Mesendoderm (in vitro differentiated cells): ENCODE results near the gene GNG2.

Source experiments
- DNase-seq: peaks from one replicate; pipeline ENCODE4 v3.0.0; 2013
- H2AK5ac ChIP-seq: 2 replicates; pipeline ENCODE4 v1.6.1; 2013; ENCODE audit warnings: low read length, inconsistent platforms
- H2BK120ac ChIP-seq: 2 replicates; pipeline ENCODE4 v1.6.1; 2013; ENCODE audit warnings: low read depth, mild to moderate bottlenecking, low read length, moderate library complexity, mixed read lengths
- H2BK15ac ChIP-seq: replicated peaks from 2 replicates; pipeline ENCODE4 v1.6.1; 2013; ENCODE audit warnings: low read depth, mild to moderate bottlenecking, moderate library complexity
- H2BK5ac ChIP-seq: 2 replicates; pipeline ENCODE4 v1.6.1; 2013; ENCODE audit warnings: low read length, inconsistent platforms
- H3K18ac ChIP-seq: 2 replicates; pipeline ENCODE4 v1.6.1; 2013; ENCODE audit warnings: mild to moderate bottlenecking, low read length, mixed read lengths
- H3K23ac ChIP-seq: one replicate; pipeline ENCODE4 v1.6.1; 2013; ENCODE audit warnings: low read length
- H3K27ac ChIP-seq: 2 replicates; pipeline ENCODE4 v1.5.1; 2013; ENCODE audit warnings: low read depth, mild to moderate bottlenecking, inconsistent platforms, low read length, moderate library complexity
- H3K27me3 ChIP-seq: 2 replicates; pipeline ENCODE4 v1.6.1; 2013; ENCODE audit warnings: low read length, control low read depth, mild to moderate bottlenecking, inconsistent platforms; ENCODE audit not compliant: insufficient read depth, poor library complexity
- H3K36me3 ChIP-seq: 2 replicates; pipeline ENCODE4 v1.6.1; 2013; ENCODE audit warnings: low read length, inconsistent platforms; ENCODE audit not compliant: control insufficient read depth, insufficient read depth
- H3K4ac ChIP-seq: one replicate; pipeline ENCODE4 v1.6.1; 2013; ENCODE audit warnings: low read depth, mild to moderate bottlenecking, low read length, moderate library complexity
- H3K4me1 ChIP-seq: 2 replicates; pipeline ENCODE4 v1.6.1; 2013; ENCODE audit warnings: low read depth, low read length, inconsistent platforms; ENCODE audit not compliant: control insufficient read depth
- H3K4me2 ChIP-seq: 2 replicates; pipeline ENCODE4 v1.6.1; 2013; ENCODE audit warnings: low read length
- H3K4me3 ChIP-seq: 2 replicates; pipeline ENCODE4 v1.5.1; 2013; ENCODE audit warnings: mild to moderate bottlenecking, low read length
- H3K56ac ChIP-seq: one replicate; pipeline ENCODE4 v1.6.1; 2013; ENCODE audit warnings: low read length
- H3K79me1 ChIP-seq: 2 replicates; pipeline ENCODE4 v1.6.1; 2013; ENCODE audit warnings: low read length, inconsistent platforms
- H3K79me2 ChIP-seq: 2 replicates; pipeline ENCODE4 v1.6.1; 2013; ENCODE audit warnings: mild to moderate bottlenecking, low read length; ENCODE audit not compliant: control insufficient read depth, insufficient read depth
- H3K9ac ChIP-seq: 2 replicates; pipeline ENCODE4 v1.6.1; 2013; ENCODE audit warnings: low read length, inconsistent platforms
- H4K5ac ChIP-seq: one replicate; pipeline ENCODE4 v1.6.1; 2013; ENCODE audit warnings: low read length
- H4K8ac ChIP-seq: one replicate; pipeline ENCODE4 v1.6.1; 2013; ENCODE audit warnings: low read depth, mild to moderate bottlenecking, control low read depth, low read length, moderate library complexity
- WGBS: extraction: QIAGEN DNeasy Blood & Tissue Kit; methylation state at CpG from one replicate; pipeline ENCODE4 v1.1.7; 2013; ENCODE audit warnings: low lambda C conversion rate, missing lambda C conversion rate; ENCODE audit not compliant: insufficient coverage; ENCODE audit errors: extremely low coverage; 5-methylcytosine and 5-hydroxymethylcytosine counted together

GNG2 gene

DNA sequence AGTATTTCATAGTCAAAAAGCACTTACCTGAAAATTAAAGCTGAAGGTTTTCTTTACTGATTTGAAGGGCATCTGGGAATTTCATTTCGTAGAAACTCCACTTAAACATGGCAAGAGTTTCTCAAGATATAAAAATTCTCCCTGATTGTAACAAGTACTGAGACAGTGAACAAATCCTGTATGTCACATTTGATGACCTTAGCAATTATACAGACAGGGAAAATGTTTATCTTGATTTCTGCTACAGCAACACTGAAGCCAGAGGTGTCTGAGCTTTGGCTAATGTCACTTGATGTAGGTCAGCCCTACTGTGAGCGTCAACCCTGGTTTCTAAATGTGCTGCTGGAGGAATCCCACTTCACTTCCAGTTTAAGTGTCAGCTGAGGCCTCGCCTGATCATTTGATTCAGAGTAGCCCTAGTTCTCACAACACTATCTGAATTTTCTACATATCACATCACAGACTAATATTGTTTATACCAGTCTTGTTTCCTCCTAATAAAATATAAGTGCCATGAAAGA lies 149.8 kb downstream of the GNG2 start:
- no peak overlapping the region for H3K56ac ChIP-seq
- no peak for DNase-seq
- H3K27me3 ChIP-seq, result no peaks in the 10 kb centered on the region
- no peak overlapping the region for H3K4me2 ChIP-seq
- H4K8ac ChIP-seq, result no peak overlapping the region
- no peak overlapping the region for H2BK15ac ChIP-seq
- no peak overlapping the region for H3K4me3 ChIP-seq
- no peak overlapping the region for H2AK5ac ChIP-seq
- H3K4ac ChIP-seq, result no peak overlapping the region
- H3K79me1 ChIP-seq, result peaks cover 2% of the 10 kb centered on the region
- H3K23ac ChIP-seq, result no peak overlapping the region
- WGBS, result no CpG with 5 or more reads among the region's 3 CpGs
- no peak overlapping the region for H2BK120ac ChIP-seq
- H3K9ac ChIP-seq, result no peak overlapping the region
- no peak overlapping the region for H4K5ac ChIP-seq
- no peak overlapping the region for H2BK5ac ChIP-seq
- H3K4me1 ChIP-seq, result no peaks in the 10 kb centered on the region
- H3K36me3 ChIP-seq, result peaks cover 14% of the 10 kb centered on the region
- no peak overlapping the region for H3K18ac ChIP-seq
- H3K79me2 ChIP-seq, result no peaks in the 10 kb centered on the region
- no peak overlapping the region for H3K27ac ChIP-seq

DNA sequence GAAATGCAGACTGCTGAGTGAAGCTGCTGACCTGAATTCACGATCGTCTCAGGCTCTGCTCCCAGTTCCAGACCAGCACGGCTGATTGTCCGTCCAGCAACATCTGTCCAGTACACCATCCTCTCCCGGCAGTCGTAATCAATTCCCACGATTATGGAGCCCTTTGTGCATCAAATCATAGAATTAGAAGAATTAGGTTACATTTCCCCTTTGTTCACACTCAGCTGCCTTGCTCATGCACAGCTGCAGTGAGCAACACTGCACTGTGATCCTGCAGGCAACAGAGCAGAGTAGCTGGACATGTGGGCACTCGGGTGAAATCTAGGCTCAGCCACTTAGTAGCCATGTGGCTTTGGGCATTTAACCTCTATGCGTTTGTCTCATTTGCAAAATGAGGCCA lies 151.1 kb downstream of the GNG2 start:
- H3K4me1 ChIP-seq, result no peaks in the 10 kb centered on the region
- H3K79me1 ChIP-seq, result no peaks in the 10 kb centered on the region
- H3K4me2 ChIP-seq, result no peak overlapping the region
- peaks cover 8% of the 10 kb centered on the region for H3K36me3 ChIP-seq
- H3K23ac ChIP-seq, result no peak overlapping the region
- WGBS, result no CpG with 5 or more reads among the region's 9 CpGs
- no peak overlapping the region for H3K56ac ChIP-seq
- no peaks in the 10 kb centered on the region for H3K27me3 ChIP-seq
- no peak overlapping the region for H2BK5ac ChIP-seq
- H4K5ac ChIP-seq, result no peak overlapping the region
- H2BK15ac ChIP-seq, result no peak overlapping the region
- no peak overlapping the region for H3K9ac ChIP-seq
- no peaks in the 10 kb centered on the region for H3K79me2 ChIP-seq
- H4K8ac ChIP-seq, result no peak overlapping the region
- no peak overlapping the region for H3K18ac ChIP-seq
- no peak overlapping the region for H2AK5ac ChIP-seq
- H3K4ac ChIP-seq, result no peak overlapping the region
- no peak for DNase-seq
- no peak overlapping the region for H3K27ac ChIP-seq
- no peak overlapping the region for H3K4me3 ChIP-seq
- no peak overlapping the region for H2BK120ac ChIP-seq

GRCh38 chr14:52012635-52013034 lies 152.2 kb downstream of the GNG2 start:
- H3K4ac ChIP-seq, result no peak overlapping the region
- H2AK5ac ChIP-seq, result no peak overlapping the region
- H2BK5ac ChIP-seq, result no peak overlapping the region
- H2BK15ac ChIP-seq, result no peak overlapping the region
- no peak overlapping the region for H3K18ac ChIP-seq
- H3K27ac ChIP-seq, result no peak overlapping the region
- peaks cover 8% of the 10 kb centered on the region for H3K36me3 ChIP-seq
- no peaks in the 10 kb centered on the region for H3K79me2 ChIP-seq
- no peaks in the 10 kb centered on the region for H3K79me1 ChIP-seq
- no peaks in the 10 kb centered on the region for H3K4me1 ChIP-seq
- H2BK120ac ChIP-seq, result no peak overlapping the region
- no peak overlapping the region for H3K23ac ChIP-seq
- DNase-seq, result no peak
- no peak overlapping the region for H3K4me3 ChIP-seq
- H3K56ac ChIP-seq, result no peak overlapping the region
- no peak overlapping the region for H3K9ac ChIP-seq
- no peak overlapping the region for H3K4me2 ChIP-seq
- no peak overlapping the region for H4K8ac ChIP-seq
- WGBS, result no CpG with 5 or more reads among the region's 4 CpGs
- H4K5ac ChIP-seq, result no peak overlapping the region
- H3K27me3 ChIP-seq, result no peaks in the 10 kb centered on the region

DNA sequence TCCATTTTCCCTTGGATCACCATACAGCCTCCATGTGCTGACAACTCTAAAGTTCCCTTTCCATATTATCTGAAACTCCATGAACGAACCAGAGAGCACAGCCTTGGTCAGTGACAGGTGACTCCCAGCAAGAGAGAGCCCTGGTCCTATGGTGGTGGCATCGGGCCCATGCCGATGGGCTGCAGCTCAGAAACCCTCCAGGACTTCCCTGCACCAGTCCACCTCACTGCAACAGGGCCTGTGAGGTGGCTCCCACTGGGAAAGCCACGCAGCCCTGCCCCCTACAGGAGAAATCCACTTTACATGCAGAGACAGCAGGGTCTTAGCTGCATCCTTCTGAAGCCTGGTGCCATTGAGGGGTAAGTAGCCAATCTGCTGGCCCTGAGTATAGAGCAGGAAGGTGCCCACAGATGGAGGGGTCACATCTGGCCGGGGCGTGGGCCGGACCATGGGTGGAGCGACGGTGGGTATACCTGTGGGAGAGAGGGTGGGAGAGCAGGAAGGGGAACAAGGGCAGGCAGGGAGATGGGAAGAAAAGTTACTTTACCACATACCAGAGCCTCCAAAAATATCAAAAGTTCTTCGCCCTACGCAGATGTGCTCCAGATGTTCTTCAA lies 153.7 kb downstream of the GNG2 start:
- Histone ChIP-seq H3K79me1 (no peaks in the 10 kb centered on the region), H4K5ac (no peak overlapping the region), H3K18ac (no peak overlapping the region), H3K79me2 (no peaks in the 10 kb centered on the region), H3K4me3 (no peak overlapping the region), H3K36me3 (peaks cover 5% of the 10 kb centered on the region), H3K4ac (no peak overlapping the region), H4K8ac (no peak overlapping the region), H3K56ac (no peak overlapping the region), H3K27me3 (no peaks in the 10 kb centered on the region), H2BK120ac (no peak overlapping the region), H2BK15ac (no peak overlapping the region), H3K27ac (no peak overlapping the region), H3K9ac (no peak overlapping the region), H2BK5ac (no peak overlapping the region), H2AK5ac (no peak overlapping the region), H3K4me2 (no peak overlapping the region), H3K23ac (no peak overlapping the region), H3K4me1 (no peaks in the 10 kb centered on the region)
- DNase-seq, result peak; percentile 67
- WGBS, result no CpG with 5 or more reads among the region's 11 CpGs

GRCh38 chr14:52014601-52015267 lies 154.3 kb downstream of the GNG2 start:
- H3K79me2 ChIP-seq, result no peaks in the 10 kb centered on the region
- no peak overlapping the region for H2BK5ac ChIP-seq
- H3K79me1 ChIP-seq, result no peaks in the 10 kb centered on the region
- no peaks in the 10 kb centered on the region for H3K4me1 ChIP-seq
- no peak overlapping the region for H3K23ac ChIP-seq
- H3K18ac ChIP-seq, result no peak overlapping the region
- H2AK5ac ChIP-seq, result no peak overlapping the region
- no peak overlapping the region for H4K5ac ChIP-seq
- no peak overlapping the region for H2BK15ac ChIP-seq
- no peak for DNase-seq
- no peak overlapping the region for H3K4me2 ChIP-seq
- no peak overlapping the region for H3K4me3 ChIP-seq
- WGBS, result no CpG with 5 or more reads among the region's 15 CpGs
- no peak overlapping the region for H2BK120ac ChIP-seq
- no peak overlapping the region for H4K8ac ChIP-seq
- H3K27ac ChIP-seq, result no peak overlapping the region
- peaks cover 5% of the 10 kb centered on the region for H3K36me3 ChIP-seq
- H3K56ac ChIP-seq, result no peak overlapping the region
- no peaks in the 10 kb centered on the region for H3K27me3 ChIP-seq
- H3K9ac ChIP-seq, result no peak overlapping the region
- no peak overlapping the region for H3K4ac ChIP-seq
